HepG2 (cell line): Measurements from ENCODE around the gene TNFSF12. TPM values are rescaled to one million over a fixed set of nuclear protein-coding genes. Genes with fewer than 3 reads are reported as not detected.

Source experiments
- ATAD3A ChIP-seq: sonication (generic); formaldehyde crosslinking; IDR thresholded peaks from 2 replicates; pipeline ENCODE4 v1.4.0; 2020; ENCODE audit warnings: missing genetic modification reagents
- ATF7-NPFF ChIP-seq: sonication (generic); formaldehyde crosslinking; IDR thresholded peaks from 2 replicates; pipeline ENCODE4 v1.8.1; 2023; ENCODE audit warnings: mild to moderate bottlenecking, low read depth, missing genetic modification reagents, moderate library complexity
- HMGXB4 ChIP-seq, 2 experiments: sonication (generic) in 1 of 2; formaldehyde crosslinking in 1 of 2; IDR thresholded peaks; 2 replicates each; pipeline versions ENCODE4 v1.4.0 to v1.6.1; 2018 to 2020; ENCODE audit warnings: missing genetic modification reagents in 2 of 2, borderline replicate concordance in 1 of 2, low read depth in 1 of 2, mild to moderate bottlenecking in 1 of 2, missing biosample characterization in 1 of 2
- HNRNPH1 ChIP-seq: fragments of 200-400 bp; formaldehyde crosslinking; optimal IDR thresholded peaks from 2 replicates; pipeline ENCODE3; 2017; ENCODE audit warnings: mild to moderate bottlenecking, low read depth, low read length
- MLLT10 ChIP-seq: sonication (generic); formaldehyde crosslinking; IDR thresholded peaks from 2 replicates; pipeline ENCODE4 v1.4.0; 2020; ENCODE audit warnings: missing genetic modification reagents
- NCOR1 ChIP-seq: fragments of 200-600 bp; sonication (generic); IDR thresholded peaks from 2 replicates; pipeline ENCODE4 v1.7.0; 2017; ENCODE audit warnings: antibody characterized with exemption, low read length, borderline replicate concordance
- NPAS2 ChIP-seq: sonication (generic); formaldehyde crosslinking; IDR thresholded peaks from 2 replicates; pipeline ENCODE4 v1.8.0; 2022; ENCODE audit warnings: mild to moderate bottlenecking, missing genetic modification reagents, borderline replicate concordance
- POLR2G ChIP-seq: fragments of 200-400 bp; formaldehyde crosslinking; IDR thresholded peaks from 2 replicates; pipeline ENCODE4 v1.6.1; 2018; ENCODE audit warnings: mild to moderate bottlenecking, low read depth, low read length, moderate library complexity
- RAD21 ChIP-seq: fragments of 450-650 bp; formaldehyde crosslinking; IDR thresholded peaks from 2 replicates; pipeline ENCODE4 v1.5.0; 2020; ENCODE audit warnings: mild to moderate bottlenecking
- RFXAP ChIP-seq: sonication (generic); formaldehyde crosslinking; IDR thresholded peaks from 2 replicates; pipeline ENCODE4 v1.4.0; 2020; ENCODE audit warnings: missing genetic modification reagents, borderline replicate concordance
- ZBTB2 ChIP-seq: sonication (generic); formaldehyde crosslinking; IDR thresholded peaks from 2 replicates; pipeline ENCODE4 v1.8.0; 2022; ENCODE audit warnings: low read depth, missing genetic modification reagents
- ZFY ChIP-seq: sonication (generic); formaldehyde crosslinking; IDR thresholded peaks from 2 replicates; pipeline ENCODE4 v1.4.0; 2020; ENCODE audit warnings: missing genetic modification reagents
- ZGPAT ChIP-seq: IDR thresholded peaks from 2 replicates; pipeline ENCODE4 v1.6.1; 2016; ENCODE audit warnings: mild to moderate bottlenecking
- ZNF512B ChIP-seq: sonication (generic); formaldehyde crosslinking; IDR thresholded peaks from 2 replicates; pipeline ENCODE4 v1.5.1; 2020; ENCODE audit warnings: missing genetic modification reagents, mild to moderate bottlenecking, borderline replicate concordance
- ZNF670 ChIP-seq: sonication (generic); formaldehyde crosslinking; IDR thresholded peaks from 2 replicates; pipeline ENCODE4 v1.8.0; 2022; ENCODE audit warnings: mild to moderate bottlenecking, missing genetic modification reagents, borderline replicate concordance
- polyA plus RNA-seq, 8 experiments: library from polyadenylated mRNA; depleted of rRNA in 3 of 8; stranded (reverse) in 7 of 8; unstranded in 1 of 8; fragments of >200 nt; fragmentation: Illumina TruSeq in 4 of 8; extraction: Trizol in 4 of 8; gene quantifications; 2 replicates each; pipeline versions ENCODE4 v1.2.1 to v1.2.3, GENCODE V29; 2011 to 2016; ENCODE audit warnings: low read depth in 4 of 8, missing spikeins in 1 of 8, mixed read lengths in 1 of 8; ENCODE audit not compliant: insufficient read depth in 1 of 8
- total RNA-seq, 5 experiments: library from RNA; depleted of rRNA; stranded (reverse); fragments of >200 nt; fragmentation: Illumina TruSeq; extraction: Trizol; gene quantifications; 2 replicates each; pipeline ENCODE4 v1.2.3, GENCODE V29; 2016; ENCODE audit warnings: low read depth in 1 of 5

Gene TNFSF12
- total and polyA plus RNA-seq, 2 of the 13 experiments (the other 11 are each of a cell fraction or from before 2014, with no cell fraction given) = 0.93 to 7.2 TPM

- TF ChIP-seq POLR2G = peak; percentile 81
- 0 out of 2 replicates have a peak, but pooled peaks have one; percentile 48 for TF ChIP-seq ATAD3A
- 0 out of 2 replicates have a peak, but pooled peaks have one; percentile 62 for TF ChIP-seq ZGPAT (CRISPR knock-in tag)
- TF ChIP-seq NPAS2 = no peak
- TF ChIP-seq RAD21 (CRISPR knock-in tag) = no peak
- TF ChIP-seq RFXAP (CRISPR knock-in tag) = no peak
- TF ChIP-seq HNRNPH1 = no peak
- no peak for TF ChIP-seq NCOR1
- TF ChIP-seq ATF7-NPFF (CRISPR knock-in tag) = no peak
- TF ChIP-seq HMGXB4 (CRISPR knock-in tag; IDR thresholded peaks at IDR 0.05; ENCODE audit: borderline replicate concordance in 1 of 2, low read depth in 1 of 2) = peak in 1 of 2 experiments; percentile 73; a peak in 2 of 4 replicates
- no peak for TF ChIP-seq ZNF512B (CRISPR knock-in tag)
- no peak for TF ChIP-seq MLLT10 (CRISPR knock-in tag)
- TF ChIP-seq ZNF670 = no peak
- TF ChIP-seq ZBTB2 (CRISPR knock-in tag) = peak; percentile 97
- TF ChIP-seq ZFY (CRISPR knock-in tag) = peak; percentile 72
- TF ChIP-seq, all 625 proteins: peak for 144
Measured at GRCh38 chr17:7561589-7562207, 12.8 kb downstream of the TNFSF12 start, which contains the start of gene SENP3 (continued).
